ENCODE data around the gene ILRUN. TPM values are rescaled to one million over a fixed set of nuclear protein-coding genes. Genes with fewer than 3 reads are reported as not detected.
A peak's percentile ranks its signal among the peaks of the same experiment; 100 is the strongest.

Gene ILRUN
- total and polyA plus RNA-seq, 12 donors: 18.2 to 84.1 (median 67.5) TPM

DNA sequence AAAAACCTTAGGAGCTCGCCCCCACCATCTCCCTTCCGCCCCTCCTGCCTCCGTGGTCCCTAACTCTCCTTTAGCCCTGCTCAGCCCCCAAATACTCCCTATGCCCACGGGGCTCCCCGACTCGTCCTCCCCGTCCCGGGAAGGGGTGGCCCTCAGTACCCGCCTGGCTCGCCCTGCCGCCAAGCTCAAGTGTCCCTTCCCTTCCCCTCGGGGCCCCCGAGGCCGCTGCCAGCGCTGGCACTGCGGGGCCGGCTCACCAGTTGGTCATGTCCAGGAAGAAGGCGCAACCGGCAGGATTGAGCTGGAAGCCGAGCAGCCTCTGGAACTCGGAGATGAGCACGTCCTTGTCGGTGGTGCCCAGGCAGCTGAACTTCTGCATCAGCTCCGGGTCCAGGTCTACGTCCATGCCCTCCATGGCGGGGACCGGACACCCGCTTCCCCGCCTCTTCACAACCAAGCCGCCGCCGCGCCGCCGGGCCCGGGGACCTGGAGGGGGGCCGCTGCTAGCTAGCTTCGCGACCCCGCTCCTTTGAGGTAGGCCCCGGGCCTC, 303 bp downstream of the ILRUN start:
- WGBS, 4 donors: 0 to 1% (median 0%) methylated on average over 19 to 41 of the region's 41 CpGs
- H3K27me3 ChIP-seq: no peaks in the 10 kb centered on the region
- H3K36me3 ChIP-seq (replicated peaks in 1 of 2): no peaks in the 10 kb centered on the region
- H3K4me1 ChIP-seq (replicated peaks in 1 of 2): peaks cover 25 to 32% of the 10 kb centered on the region in 2 donors
- TF ChIP-seq CTCF (IDR thresholded peaks at IDR 0.05) (no peak), POLR2A (IDR thresholded peaks at IDR 0.05) (no peak)
- peak overlapping the region; percentile 73 to 99 (median 94) for H3K27ac ChIP-seq
- no peaks in the 10 kb centered on the region for H3K9me3 ChIP-seq (replicated peaks in 1 of 3)
- H3K4me3 ChIP-seq: peak overlapping the region; percentile 38 to 86 (median 70)
- peak; percentile 60 to 77 (median 63) for DNase-seq
- intact Hi-C loops (cut with DNase I): loop anchor here in 1 of 2 donors (10.0 kb wide), 1 partner anchor 59 kb away; the partner anchor contains the start of gene SNRPC

GRCh38 chr6:34695729-34696188, 808 bp downstream of the ILRUN start:
- peak overlapping the region; percentile 73 to 99 (median 94) for H3K27ac ChIP-seq
- H3K9me3 ChIP-seq (replicated peaks in 1 of 3): no peaks in the 10 kb centered on the region
- H3K27me3 ChIP-seq: no peaks in the 10 kb centered on the region
- WGBS, 4 donors: 15 to 21% (median 20%) methylated on average over 5 of the region's 5 CpGs
- H3K36me3 ChIP-seq (replicated peaks in 1 of 2): no peaks in the 10 kb centered on the region
- TF ChIP-seq POLR2A (IDR thresholded peaks at IDR 0.05): no peak
- no peak for TF ChIP-seq CTCF (IDR thresholded peaks at IDR 0.05)
- intact Hi-C loops (cut with DNase I): loop anchor here in 1 of 2 donors (10.0 kb wide), 1 partner anchor 59 kb away; the partner anchor contains the start of gene SNRPC
- H3K4me1 ChIP-seq (replicated peaks in 1 of 2): peaks cover 26 to 32% of the 10 kb centered on the region in 2 donors
- H3K4me3 ChIP-seq: peak overlapping the region; percentile 38 to 86 (median 70)
- DNase-seq: no peak

DNA sequence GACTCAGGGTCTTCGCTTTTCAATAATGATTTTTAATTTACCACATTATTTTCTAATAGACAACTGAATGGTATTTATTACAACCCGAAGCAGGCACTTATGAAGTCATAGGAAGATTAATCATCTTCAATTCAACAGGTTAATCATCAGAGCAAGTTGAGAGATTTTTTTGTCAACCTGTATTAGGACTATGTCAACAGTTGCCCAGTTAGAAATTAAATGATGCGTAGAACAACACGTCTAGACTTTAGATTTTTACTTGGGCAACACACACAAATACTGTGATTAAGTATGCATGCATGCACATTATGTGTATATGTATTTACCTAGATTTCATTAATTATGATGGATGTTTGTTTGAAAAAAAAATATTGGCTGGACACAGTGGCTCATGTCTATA, 4.3 kb downstream of the ILRUN start:
- Histone ChIP-seq H3K27ac (no peak overlapping the region), H3K4me1 (replicated peaks in 1 of 2) (peaks cover 34 to 39% of the 10 kb centered on the region in 2 donors), H3K27me3 (no peaks in the 10 kb centered on the region), H3K4me3 (no peak overlapping the region), H3K36me3 (replicated peaks in 1 of 2) (no peaks in the 10 kb centered on the region), H3K9me3 (replicated peaks in 1 of 3) (no peaks in the 10 kb centered on the region)
- TF ChIP-seq CTCF (IDR thresholded peaks at IDR 0.05): no peak
- no peak for TF ChIP-seq POLR2A (IDR thresholded peaks at IDR 0.05)
- intact Hi-C loops (cut with DNase I): loop anchor here in 1 of 2 donors (10.0 kb wide), 1 partner anchor 63 kb away; the partner anchor contains the start of gene SNRPC
- WGBS, 4 donors: 81 to 90% (median 87%) methylated on average over 4 of the region's 4 CpGs
- no peak for DNase-seq

- no peak for DNase-seq
- Histone ChIP-seq H3K4me3 (no peak overlapping the region), H3K27ac (no peak overlapping the region), H3K4me1 (replicated peaks in 1 of 2) (peaks cover 31% of the 10 kb centered on the region in 2 donors), H3K9me3 (replicated peaks in 1 of 3) (no peaks in the 10 kb centered on the region), H3K36me3 (replicated peaks in 1 of 2) (no peaks in the 10 kb centered on the region), H3K27me3 (no peaks in the 10 kb centered on the region)
- intact Hi-C loops (cut with DNase I): loop anchor here in 1 of 2 donors (10.0 kb wide), 1 partner anchor 65 kb away; the partner anchor contains the start of gene SNRPC
- TF ChIP-seq CTCF (IDR thresholded peaks at IDR 0.05) (no peak), POLR2A (IDR thresholded peaks at IDR 0.05) (no peak)
Measured at GRCh38 chr6:34689742-34690141, 6.8 kb downstream of the ILRUN start.

Data from adrenal gland (tissue), 12 donors.